ENCODE data around the gene PEPD. TPM values are rescaled to one million over a fixed set of nuclear protein-coding genes. Genes with fewer than 3 reads are reported as not detected.

PEPD gene
- total and polyA plus RNA-seq, 2 of the 4 experiments (the other 2 are of a cell fraction) = 36.7 to 88.4 TPM

GRCh38 chr19:33394006-33394722, 127.4 kb downstream of the PEPD start:
- dilution Hi-C loops (cut with HindIII; ENCODE audit: low sequenced_read_pairs, unreplicated experiment) (no loop called here), in situ Hi-C loops (cut with MboI; ENCODE audit: low sequenced_read_pairs) (no loop called here), intact Hi-C loops (cut with micrococcal nuclease) (no loop called here)
- 49% methylated on average over 13 of the region's 30 CpGs; no CpG with 5 or more reads in 1 of the 2 experiments for WGBS, 2 experiments (ENCODE audit: extremely low coverage in 2 of 2, insufficient read length in 1 of 2)
- Histone ChIP-seq H3K27me3 (ENCODE audit: control insufficient read depth, insufficient read depth, low read length) (no peaks in the 10 kb centered on the region), H3K36me3 (ENCODE audit: control insufficient read depth, insufficient read depth, low read length) (no peaks in the 10 kb centered on the region; the same call in 1 of the 2 replicates), H2BK120ac (ENCODE audit: low read depth, low read length) (no peak overlapping the region), H3K27ac (ENCODE audit: insufficient read depth, low read length) (no peak overlapping the region), H4K5ac (ENCODE audit: low read depth, low read length) (no peak overlapping the region), H3K9ac (ENCODE audit: low read depth, low read length) (no peak overlapping the region), H3K79me1 (ENCODE audit: low read depth in 1 of 2, low read length in 2 of 2) (peaks cover 0 to 17% of the 10 kb centered on the region in 2 experiments; a peak in 1 of 4 replicates), H3K9me3 (ENCODE audit: control insufficient read depth, insufficient read depth, low read length) (no peaks in the 10 kb centered on the region), H2BK15ac (ENCODE audit: low read depth, low read length) (no peak overlapping the region), H2AK9ac (replicated peaks; ENCODE audit: low read depth, low read length, poor library complexity) (peak overlapping the region; percentile 17), H3K14ac (replicated peaks; ENCODE audit: low read depth, low read length) (no peak overlapping the region; the same call in 1 of the 2 replicates), H4K91ac (ENCODE audit: insufficient read depth, low read depth, low read length) (no peak overlapping the region; the same call in 1 of the 2 replicates), H2BK5ac (ENCODE audit: low read depth, low read length, poor library complexity, severe bottlenecking) (no peak overlapping the region), H3K18ac (ENCODE audit: low read depth, low read length) (no peak overlapping the region; the same call in 1 of the 2 replicates), H4K20me1 (ENCODE audit: insufficient read depth, low read length) (peaks cover 41% of the 10 kb centered on the region), H3K4me2 (ENCODE audit: low read depth, low read length) (no peak overlapping the region), H3K56ac (ENCODE audit: extremely low read depth, insufficient read depth, low read length) (no peak overlapping the region), H3K4ac (ENCODE audit: low read depth, low read length) (no peak overlapping the region; the same call in 1 of the 2 replicates), H3K4me1 (ENCODE audit: control insufficient read depth, insufficient read depth, low read length) (peaks cover 28% of the 10 kb centered on the region), H2AK5ac (ENCODE audit: low read depth, low read length) (0 out of 2 replicates have a peak overlapping the region, but pooled peaks have one; percentile 78), H3K4me3 (ENCODE audit: insufficient read depth, low read depth, low read length) (no peak overlapping the region), H4K8ac (ENCODE audit: low read depth in 2 of 2, low read length in 2 of 2) (no peak overlapping the region), H2BK20ac (ENCODE audit: low read depth, low read length) (no peak overlapping the region), H3K9me1 (ENCODE audit: insufficient read depth, low read length) (peaks cover 6% of the 10 kb centered on the region; the same call in 1 of the 2 replicates), H3K23ac (ENCODE audit: low read depth, low read length) (no peak overlapping the region), H2AFZ (replicated peaks; ENCODE audit: low read length, poor library complexity) (peak overlapping the region; percentile 8)
- TF ChIP-seq RCOR1 (IDR thresholded peaks at IDR 0.05; ENCODE audit: insufficient replicate concordance, low read length) (no peak), BHLHE40 (IDR thresholded peaks at IDR 0.05; ENCODE audit: low read depth, low read length) (no peak), CEBPB (IDR thresholded peaks at IDR 0.05; ENCODE audit: low read depth, low read length) (peak; percentile 89), MAZ (IDR thresholded peaks at IDR 0.05; ENCODE audit: borderline replicate concordance, low read depth, low read length) (peak; percentile 88), MAFK (IDR thresholded peaks at IDR 0.05; ENCODE audit: low read depth, low read length) (no peak), NFE2L2 (IDR thresholded peaks at IDR 0.05; ENCODE audit: low read depth, low read length) (no peak)
- TF ChIP-seq, protein P1, sequence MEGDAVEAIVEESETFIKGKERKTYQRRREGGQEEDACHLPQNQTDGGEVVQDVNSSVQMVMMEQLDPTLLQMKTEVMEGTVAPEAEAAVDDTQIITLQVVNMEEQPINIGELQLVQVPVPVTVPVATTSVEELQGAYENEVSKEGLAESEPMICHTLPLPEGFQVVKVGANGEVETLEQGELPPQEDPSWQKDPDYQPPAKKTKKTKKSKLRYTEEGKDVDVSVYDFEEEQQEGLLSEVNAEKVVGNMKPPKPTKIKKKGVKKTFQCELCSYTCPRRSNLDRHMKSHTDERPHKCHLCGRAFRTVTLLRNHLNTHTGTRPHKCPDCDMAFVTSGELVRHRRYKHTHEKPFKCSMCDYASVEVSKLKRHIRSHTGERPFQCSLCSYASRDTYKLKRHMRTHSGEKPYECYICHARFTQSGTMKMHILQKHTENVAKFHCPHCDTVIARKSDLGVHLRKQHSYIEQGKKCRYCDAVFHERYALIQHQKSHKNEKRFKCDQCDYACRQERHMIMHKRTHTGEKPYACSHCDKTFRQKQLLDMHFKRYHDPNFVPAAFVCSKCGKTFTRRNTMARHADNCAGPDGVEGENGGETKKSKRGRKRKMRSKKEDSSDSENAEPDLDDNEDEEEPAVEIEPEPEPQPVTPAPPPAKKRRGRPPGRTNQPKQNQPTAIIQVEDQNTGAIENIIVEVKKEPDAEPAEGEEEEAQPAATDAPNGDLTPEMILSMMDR (conservative IDR thresholded peaks at IDR 0.05; ENCODE audit: low read depth, low read length) = no peak
- no TSS peak for BruUV-seq (replicated peaks)
- CTCF ChIA-PET = interaction anchor here (0.6 kb wide), 1 partner anchor 20 kb away, joined by 3 read pairs; the partner anchor contains the start of gene CEBPG
- POLR2A ChIA-PET (ENCODE audit: unreplicated experiment) = no interaction called here
- peak; percentile 69 for DNase-seq
- ATAC-seq (ENCODE audit: low read depth) = peak; percentile 70
